NOMO-1 (cell line): ENCODE results near the gene EYA4.

Experiments used
- DNase-seq, 2 experiments: peaks; one replicate each; lab custom pipeline; 2025; ENCODE audit not compliant: unreplicated experiment in 2 of 2; lab: John Stamatoyannopoulos, UW

Gene EYA4

GRCh38 chr6:133241901-133242636 lies 912 bp downstream of the EYA4 start:
- no peak for DNase-seq

GRCh38 chr6:133242637-133243585 lies 1.8 kb downstream of the EYA4 start:
- DNase-seq, result no peak

GRCh38 chr6:133243723-133244305 lies 2.7 kb downstream of the EYA4 start:
- no peak for DNase-seq

- no peak for DNase-seq
Observed at GRCh38 chr6:133244519-133244918, 3.4 kb downstream of the EYA4 start.

- DNase-seq, result no peak
Observed at GRCh38 chr6:133245007-133245406, 3.9 kb downstream of the EYA4 start.

- DNase-seq, result no peak
Observed at GRCh38 chr6:133245422-133245903, 4.3 kb downstream of the EYA4 start.

- DNase-seq, result no peak
Observed at GRCh38 chr6:133247581-133247980, 6.4 kb downstream of the EYA4 start.

- no peak for DNase-seq
Observed at GRCh38 chr6:133248241-133249001, 7.3 kb downstream of the EYA4 start.

- no peak for DNase-seq
Observed at GRCh38 chr6:133251688-133252087, 10.5 kb downstream of the EYA4 start.

GRCh38 chr6:133254552-133255228 lies 13.5 kb downstream of the EYA4 start:
- no peak for DNase-seq

GRCh38 chr6:133257545-133258105 lies 16.5 kb downstream of the EYA4 start:
- DNase-seq, result no peak

- DNase-seq, result no peak
Observed at GRCh38 chr6:133259561-133259960, 18.4 kb downstream of the EYA4 start.

- no peak for DNase-seq
Observed at GRCh38 chr6:133262804-133263203, 21.6 kb downstream of the EYA4 start.

GRCh38 chr6:133265066-133265465 lies 23.9 kb downstream of the EYA4 start:
- DNase-seq, result no peak

GRCh38 chr6:133266186-133266585 lies 25.0 kb downstream of the EYA4 start:
- no peak for DNase-seq

- DNase-seq, result no peak
Observed at GRCh38 chr6:133268621-133269020, 27.5 kb downstream of the EYA4 start.

GRCh38 chr6:133274813-133275212 lies 33.7 kb downstream of the EYA4 start:
- DNase-seq, result no peak

GRCh38 chr6:133275213-133275612 lies 34.1 kb downstream of the EYA4 start:
- no peak for DNase-seq

- DNase-seq, result no peak
Observed at GRCh38 chr6:133277228-133277899, 36.2 kb downstream of the EYA4 start.
